Subcutaneous abdominal adipose tissue (tissue), 5 donors: Measurements from ENCODE around the gene TNFRSF19.
A peak's percentile ranks its signal among the peaks of the same experiment; 100 is the strongest.

Experiments
- H3K27ac ChIP-seq: one replicate; pipeline ENCODE4 v1.7.0; 2013; ENCODE audit warnings: low read depth, mild to moderate bottlenecking, inconsistent platforms, low read length, moderate library complexity
- H3K27me3 ChIP-seq, 5 donors: one replicate each; pipeline ENCODE4 v1.7.0; 2013; ENCODE audit warnings: low read length in 5 of 5, inconsistent platforms in 1 of 5; ENCODE audit not compliant: control insufficient read depth in 5 of 5, insufficient read depth in 4 of 5
- H3K36me3 ChIP-seq, 5 donors: one replicate each; pipeline ENCODE4 v1.7.0; 2013; ENCODE audit warnings: low read length in 5 of 5; ENCODE audit not compliant: control insufficient read depth in 5 of 5, insufficient read depth in 5 of 5
- H3K4me1 ChIP-seq, 5 donors: one replicate each; pipeline ENCODE4 v1.7.0; 2013; ENCODE audit warnings: low read length in 5 of 5, mild to moderate bottlenecking in 3 of 5, moderate library complexity in 1 of 5; ENCODE audit not compliant: control insufficient read depth in 5 of 5, insufficient read depth in 5 of 5
- H3K4me3 ChIP-seq, 5 donors: one replicate each; pipeline ENCODE4 v1.7.0; 2013; ENCODE audit warnings: low read length in 5 of 5, low read depth in 1 of 5
- H3K9ac ChIP-seq, 5 donors: one replicate each; pipeline ENCODE4 v1.7.0; 2013; ENCODE audit warnings: low read length in 5 of 5, mild to moderate bottlenecking in 4 of 5, moderate library complexity in 3 of 5
- H3K9me3 ChIP-seq, 5 donors: one replicate each; pipeline ENCODE4 v1.7.0; 2013; ENCODE audit warnings: low read length in 5 of 5; ENCODE audit not compliant: control insufficient read depth in 5 of 5
- donor health status: healthy.
- donor health status: healthy.
- donor health status: healthy.
- donor health status: healthy.
- donor health status: healthy.

Gene TNFRSF19

GRCh38 chr13:23688336-23688735 is 118.1 kb downstream of the TNFRSF19 start:
- Histone ChIP-seq H3K27ac (no peak overlapping the region), H3K4me3 (no peak overlapping the region), H3K9ac (no peak overlapping the region), H3K27me3 (no peaks in the 10 kb centered on the region), H3K4me1 (no peaks in the 10 kb centered on the region), H3K9me3 (peaks cover 0 to 8% (median 0%) of the 10 kb centered on the region in 5 donors), H3K36me3 (no peaks in the 10 kb centered on the region)

GRCh38 chr13:23690668-23691067 is 120.5 kb downstream of the TNFRSF19 start:
- H3K4me1 ChIP-seq, result peaks cover 0 to 5% (median 2%) of the 10 kb centered on the region in 5 donors
- no peak overlapping the region for H3K9ac ChIP-seq
- no peak overlapping the region for H3K27ac ChIP-seq
- no peaks in the 10 kb centered on the region for H3K9me3 ChIP-seq
- H3K27me3 ChIP-seq, result no peaks in the 10 kb centered on the region
- H3K36me3 ChIP-seq, result no peaks in the 10 kb centered on the region
- H3K4me3 ChIP-seq, result no peak overlapping the region

GRCh38 chr13:23692816-23693215 is 122.6 kb downstream of the TNFRSF19 start:
- H3K4me3 ChIP-seq, result no peak overlapping the region
- no peak overlapping the region for H3K9ac ChIP-seq
- H3K4me1 ChIP-seq, result peaks cover 0 to 23% (median 20%) of the 10 kb centered on the region in 5 donors
- no peaks in the 10 kb centered on the region for H3K27me3 ChIP-seq
- no peaks in the 10 kb centered on the region for H3K9me3 ChIP-seq
- no peak overlapping the region for H3K27ac ChIP-seq
- no peaks in the 10 kb centered on the region for H3K36me3 ChIP-seq

GRCh38 chr13:23695196-23695595 is 125.0 kb downstream of the TNFRSF19 start:
- peak overlapping the region in 2 of 5 donors; percentile 56 for H3K9ac ChIP-seq
- peaks cover 3 to 27% (median 25%) of the 10 kb centered on the region in 5 donors for H3K4me1 ChIP-seq
- H3K27ac ChIP-seq, result no peak overlapping the region
- H3K9me3 ChIP-seq, result no peaks in the 10 kb centered on the region
- H3K27me3 ChIP-seq, result no peaks in the 10 kb centered on the region
- peak overlapping the region in 4 of 5 donors; percentile 17 to 48 (median 32) for H3K4me3 ChIP-seq
- H3K36me3 ChIP-seq, result no peaks in the 10 kb centered on the region

GRCh38 chr13:23695711-23696464 is 125.7 kb downstream of the TNFRSF19 start:
- H3K27ac ChIP-seq, result no peak overlapping the region
- peak overlapping the region in 4 of 5 donors; percentile 22 to 48 (median 32) for H3K4me3 ChIP-seq

GRCh38 chr13:23696610-23697009 is 126.4 kb downstream of the TNFRSF19 start:
- no peaks in the 10 kb centered on the region for H3K9me3 ChIP-seq
- H3K27ac ChIP-seq, result no peak overlapping the region
- no peaks in the 10 kb centered on the region for H3K27me3 ChIP-seq
- peaks cover 3 to 39% (median 30%) of the 10 kb centered on the region in 5 donors for H3K4me1 ChIP-seq
- H3K4me3 ChIP-seq, result no peak overlapping the region
- no peak overlapping the region for H3K9ac ChIP-seq
- H3K36me3 ChIP-seq, result no peaks in the 10 kb centered on the region

More at GRCh38 chr13:23695711-23696464, 125.7 kb downstream of the TNFRSF19 start:
- Histone ChIP-seq H3K9ac (peak overlapping the region in 3 of 5 donors; percentile 56), H3K36me3 (no peaks in the 10 kb centered on the region), H3K27me3 (no peaks in the 10 kb centered on the region), H3K9me3 (no peaks in the 10 kb centered on the region), H3K4me1 (peaks cover 3 to 32% (median 25%) of the 10 kb centered on the region in 5 donors)

GRCh38 chr13:23697772-23698313 is 127.6 kb downstream of the TNFRSF19 start:
- H3K9ac ChIP-seq, result no peak overlapping the region
- H3K4me3 ChIP-seq, result no peak overlapping the region
- H3K27me3 ChIP-seq, result no peaks in the 10 kb centered on the region
- no peaks in the 10 kb centered on the region for H3K9me3 ChIP-seq
- peaks cover 3 to 49% (median 36%) of the 10 kb centered on the region in 5 donors for H3K4me1 ChIP-seq
- H3K36me3 ChIP-seq, result no peaks in the 10 kb centered on the region
- H3K27ac ChIP-seq, result peak overlapping the region; percentile 65

GRCh38 chr13:23699271-23699670 is 129.1 kb downstream of the TNFRSF19 start:
- no peak overlapping the region for H3K9ac ChIP-seq
- no peaks in the 10 kb centered on the region for H3K9me3 ChIP-seq
- no peak overlapping the region for H3K27ac ChIP-seq
- peaks cover 3 to 57% (median 41%) of the 10 kb centered on the region in 5 donors for H3K4me1 ChIP-seq
- H3K27me3 ChIP-seq, result no peaks in the 10 kb centered on the region
- H3K4me3 ChIP-seq, result no peak overlapping the region
- H3K36me3 ChIP-seq, result no peaks in the 10 kb centered on the region

- Histone ChIP-seq H3K9ac (peak overlapping the region in 1 of 5 donors; percentile 42), H3K27ac (peak overlapping the region; percentile 28), H3K9me3 (no peaks in the 10 kb centered on the region), H3K4me1 (peaks cover 3 to 47% (median 35%) of the 10 kb centered on the region in 5 donors), H3K27me3 (no peaks in the 10 kb centered on the region), H3K36me3 (no peaks in the 10 kb centered on the region), H3K4me3 (peak overlapping the region in 2 of 5 donors; percentile 7 to 49)
Measured at GRCh38 chr13:23701186-23701585, 131.0 kb downstream of the TNFRSF19 start.

- H3K27ac ChIP-seq, result peak overlapping the region; percentile 28
- H3K9me3 ChIP-seq, result no peaks in the 10 kb centered on the region
- no peaks in the 10 kb centered on the region for H3K36me3 ChIP-seq
- H3K27me3 ChIP-seq, result no peaks in the 10 kb centered on the region
- H3K9ac ChIP-seq, result no peak overlapping the region
- peak overlapping the region in 3 of 5 donors; percentile 7 to 49 (median 12) for H3K4me3 ChIP-seq
- H3K4me1 ChIP-seq, result peaks cover 3 to 43% (median 32%) of the 10 kb centered on the region in 5 donors
Measured at GRCh38 chr13:23701636-23702035, 131.4 kb downstream of the TNFRSF19 start.
